ENCODE measurements around the gene SPATA31A3. TPM values are rescaled to one million over a fixed set of nuclear protein-coding genes. Genes with fewer than 3 reads are reported as not detected.
"Not testable (repeated sequence)": the region's sequence is repeated elsewhere in the genome, so short reads cannot be mapped to it uniquely, and the experiment has no call there.

Gene SPATA31A3
- total RNA-seq (not detected), polyA plus RNA-seq (not detected)

DNA sequence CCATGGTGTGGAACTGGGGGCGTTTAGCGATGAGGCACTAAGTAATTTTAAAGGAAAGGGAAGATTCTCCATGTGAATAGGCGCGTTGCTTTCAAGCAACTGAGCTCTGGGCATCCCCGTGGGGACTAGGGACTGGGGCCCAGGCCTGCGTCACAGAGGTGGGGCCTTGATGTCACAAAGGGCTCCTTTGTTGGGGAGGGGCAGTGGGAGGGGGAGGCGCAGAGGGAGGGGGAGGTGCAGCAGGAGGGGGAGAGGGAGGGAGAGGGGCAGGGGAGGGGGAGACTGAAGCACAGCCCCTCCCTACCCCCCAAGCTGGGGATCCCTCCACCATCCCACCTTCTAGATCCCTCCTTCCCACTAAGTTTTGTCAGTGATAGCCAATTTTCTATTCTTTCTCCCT lies at the start of gene SPATA31A3:
Gene SPATA31A3 (minus strand): TSS at position 101 of the 400 bp plus-strand sequence. CDS start 29 bp downstream, at position 72.
- DNase-seq; H3K27me3 ChIP-seq; H3K4me1 ChIP-seq; H3K27ac ChIP-seq; H3K9me3 ChIP-seq; intact Hi-C loops (cut with DNase I); H3K36me3 ChIP-seq; H3K4me3 ChIP-seq: not testable (repeated sequence)
- no CpG with 5 or more reads among the region's 7 CpGs for WGBS, 2 donors

DNA sequence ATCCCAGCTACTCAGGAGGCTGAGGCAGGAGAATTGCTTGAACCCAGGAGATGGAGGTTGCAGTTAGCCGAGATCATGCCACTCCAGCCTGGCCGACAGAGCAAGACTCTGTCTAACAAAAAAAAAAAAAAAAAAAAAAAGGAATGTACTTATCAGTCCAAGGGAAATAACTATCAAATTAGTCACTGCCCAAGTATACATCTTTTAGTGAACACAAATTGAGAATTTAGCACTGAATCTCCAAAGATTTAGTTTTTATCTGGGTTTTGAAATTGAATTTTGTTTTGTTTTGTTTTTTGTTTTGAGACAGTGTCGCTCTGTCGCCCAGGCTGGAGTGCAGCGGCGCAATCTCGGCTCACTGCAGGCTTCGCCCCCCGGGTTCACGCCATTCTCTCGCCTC lies 39.8 kb downstream of the SPATA31A3 start:
- H3K4me1 ChIP-seq; H3K4me3 ChIP-seq; DNase-seq; H3K27me3 ChIP-seq; H3K36me3 ChIP-seq; intact Hi-C loops (cut with DNase I); H3K27ac ChIP-seq; H3K9me3 ChIP-seq: not testable (repeated sequence)
- 95 to 98% methylated on average over 11 of the region's 11 CpGs for WGBS, 2 donors

DNA sequence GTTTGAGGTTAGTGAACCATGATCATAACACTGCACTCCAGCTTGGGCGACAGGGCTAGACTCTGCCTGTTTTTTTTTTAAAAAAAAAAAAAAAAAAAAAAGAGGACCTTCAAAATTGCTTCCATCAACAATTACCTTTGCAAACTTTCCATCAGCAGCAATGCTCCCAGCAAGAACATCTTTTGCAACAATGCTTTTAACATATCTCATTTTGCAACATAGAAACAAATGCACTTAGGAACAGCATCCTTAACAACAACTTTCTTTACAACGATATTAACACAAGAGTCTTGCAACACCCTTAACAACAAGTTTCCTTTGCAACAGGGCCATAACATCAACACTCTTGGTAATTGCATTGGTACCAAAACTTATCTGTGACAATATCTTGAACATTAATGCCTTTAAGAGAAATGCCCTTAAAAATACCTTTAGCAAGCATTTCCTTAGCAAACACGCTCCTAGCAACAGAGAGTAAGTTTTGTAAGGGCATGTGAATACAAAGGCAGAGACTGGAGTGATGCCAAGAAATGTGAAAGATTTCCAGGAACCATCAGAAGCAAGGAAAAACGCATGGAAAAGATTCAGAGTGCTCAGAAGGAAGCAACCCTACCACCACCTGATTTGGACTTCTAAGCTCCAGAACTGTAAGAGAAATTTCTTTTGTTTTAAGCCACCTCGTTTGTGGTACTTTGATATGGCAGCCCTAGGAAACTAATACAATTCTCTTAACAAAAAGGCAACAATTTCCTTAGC lies 49.8 kb downstream of the SPATA31A3 start:
- intact Hi-C loops (cut with DNase I); H3K9me3 ChIP-seq; H3K4me3 ChIP-seq; H3K4me1 ChIP-seq; H3K27ac ChIP-seq; H3K36me3 ChIP-seq; DNase-seq; H3K27me3 ChIP-seq: not testable (repeated sequence)
- 60 to 69% methylated on average over 4 to 5 of the region's 5 CpGs for WGBS, 2 donors

DNA sequence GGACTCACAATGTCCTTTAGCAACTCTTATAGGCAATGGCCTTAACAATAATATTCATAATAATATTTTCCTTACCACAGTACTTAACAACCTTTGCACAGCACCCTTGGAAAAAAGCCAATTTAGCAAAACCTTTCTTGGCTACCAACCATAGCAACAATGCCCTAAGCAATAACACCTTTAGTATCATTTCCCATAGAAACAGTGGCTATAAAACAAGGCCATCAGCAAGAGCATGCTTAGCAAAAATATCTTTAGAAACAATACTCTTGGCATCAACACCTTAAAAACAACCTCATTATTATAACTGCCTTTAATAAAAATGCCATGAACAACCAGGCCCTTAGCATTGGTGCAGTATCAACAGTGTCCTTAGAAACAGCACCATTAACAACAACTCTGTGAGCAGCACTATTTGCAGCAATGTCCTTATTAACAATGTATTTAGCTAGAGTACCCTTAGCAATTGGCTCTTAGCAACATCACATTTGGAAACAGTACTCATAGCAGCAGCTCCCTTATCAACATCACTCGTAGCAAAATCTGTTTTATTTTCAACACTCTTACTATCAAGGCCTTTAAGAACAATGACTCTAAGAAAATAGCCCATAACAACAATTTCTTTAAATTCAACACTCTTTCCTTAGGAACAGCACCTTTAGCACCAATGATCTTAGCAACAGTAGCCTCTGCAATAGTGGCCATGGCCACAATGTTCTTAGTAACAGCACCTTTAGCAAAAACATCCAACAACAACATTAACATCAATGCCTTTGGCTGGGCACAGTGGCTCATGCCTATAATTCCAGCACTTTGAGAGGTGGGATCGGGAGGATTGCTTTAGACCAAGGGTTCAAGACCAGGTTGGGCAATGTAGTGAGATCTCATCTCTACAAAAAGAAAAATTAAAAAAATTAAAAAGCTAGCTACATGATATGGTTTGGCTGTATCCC lies 52.2 kb downstream of the SPATA31A3 start:
- H3K27me3 ChIP-seq; intact Hi-C loops (cut with DNase I); H3K9me3 ChIP-seq; H3K4me1 ChIP-seq; H3K27ac ChIP-seq; H3K4me3 ChIP-seq; H3K36me3 ChIP-seq; DNase-seq: not testable (repeated sequence)
- 54 to 56% methylated on average over 1 of the region's 2 CpGs for WGBS, 2 donors

DNA sequence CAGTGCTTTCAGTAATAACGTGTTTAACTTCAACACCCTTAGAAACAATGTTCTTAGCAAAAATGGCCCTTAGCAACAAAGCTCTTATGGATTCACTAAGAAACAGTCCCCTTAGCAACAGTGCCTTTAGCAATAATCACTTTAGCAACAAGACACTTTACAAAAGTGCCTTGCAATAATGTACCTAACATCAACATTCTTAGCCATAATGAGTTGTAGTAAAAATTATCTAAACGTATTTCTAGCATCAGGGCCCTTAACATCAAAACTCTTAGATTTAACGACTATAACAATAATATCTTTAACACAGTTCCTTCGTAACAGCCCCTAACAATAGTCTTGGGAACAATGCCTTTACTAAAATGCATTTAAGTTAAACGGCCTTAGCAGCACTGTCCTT lies 54.0 kb downstream of the SPATA31A3 start:
- H3K9me3 ChIP-seq; DNase-seq; H3K36me3 ChIP-seq; H3K4me1 ChIP-seq; intact Hi-C loops (cut with DNase I); H3K4me3 ChIP-seq; H3K27ac ChIP-seq; H3K27me3 ChIP-seq: not testable (repeated sequence)
- WGBS, 2 donors: 66 to 79% methylated on average over 4 of the region's 5 CpGs

DNA sequence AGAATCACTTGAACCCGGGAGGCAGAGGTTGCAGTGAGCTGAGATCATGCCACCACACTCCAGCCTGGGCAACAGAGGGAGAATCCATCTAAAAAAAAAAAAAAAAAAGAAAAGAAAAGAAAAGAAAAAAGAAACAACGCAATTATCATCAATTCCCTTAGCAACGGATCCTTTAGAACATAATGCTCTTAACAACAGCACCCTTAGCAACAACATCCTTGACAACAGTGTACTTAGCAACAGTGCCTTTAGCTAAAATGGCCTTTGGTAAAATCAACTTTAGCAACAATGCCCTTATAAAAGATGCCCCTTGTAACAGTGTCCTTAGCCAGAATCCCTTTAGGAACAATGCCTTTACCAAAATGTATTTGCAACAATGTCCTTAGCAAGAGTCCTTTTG lies 54.7 kb downstream of the SPATA31A3 start:
- H3K4me3 ChIP-seq; H3K27ac ChIP-seq; H3K36me3 ChIP-seq; H3K4me1 ChIP-seq; intact Hi-C loops (cut with DNase I); H3K9me3 ChIP-seq; H3K27me3 ChIP-seq; DNase-seq: not testable (repeated sequence)
- 85 to 95% methylated on average over 1 to 3 of the region's 3 CpGs for WGBS, 2 donors

Small RNA genes lying within 50 kb of the gene (small RNA-seq; reads per million reads assigned to genes)
- gene AL353770.1 (0 reads per million in 3 donors), gene AL353770.2 (0 reads per million in 3 donors)

Other genes with a start within 250 kb of the SPATA31A3 start
- 1 to 10 TPM; 5.3 to 8.2 (median 6.0) TPM for gene ZNF658, start 91.8 kb downstream of the SPATA31A3 start, total RNA-seq
- 1 to 10 TPM in 1 of 3 donors, under 1 TPM in 2; 0.60 to 1.7 (median 0.92) TPM for gene ZNF658, start 91.8 kb downstream of the SPATA31A3 start, polyA plus RNA-seq

All from sigmoid colon (tissue), 7 donors.